ENCODE data around the gene SPIN4.

The SPIN4 gene

DNA sequence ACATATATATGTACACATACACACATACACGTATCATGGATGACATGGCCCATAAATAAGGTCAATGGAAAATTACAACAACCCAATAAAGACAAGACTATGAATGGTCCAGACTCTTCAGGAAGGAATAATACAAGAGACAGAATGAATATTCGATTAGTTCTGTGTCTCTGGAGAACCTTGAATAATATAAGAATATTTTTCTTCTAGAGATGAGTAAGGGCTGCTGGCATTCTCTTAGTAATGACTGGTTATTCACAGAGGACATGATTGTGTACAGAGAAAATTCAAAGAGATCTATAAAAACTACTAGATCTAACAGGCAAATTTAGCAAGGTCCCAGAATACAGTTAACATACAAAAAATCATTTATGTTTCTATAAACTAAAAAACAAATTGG, 23.3 kb downstream of the SPIN4 start:
- Histone ChIP-seq H3K9me3 (no peaks in the 10 kb centered on the region), H3K36me3 (no peaks in the 10 kb centered on the region), H3K4me1 (no peaks in the 10 kb centered on the region), H3K27me3 (no peaks in the 10 kb centered on the region), H3K4me3 (no peak overlapping the region), H3K27ac (no peak overlapping the region)
- intact Hi-C loops (cut with DNase I; ENCODE audit: low total_unique reads) = no loop called here
- no peak for TF ChIP-seq CTCF (IDR thresholded peaks at IDR 0.05)
- no peak for DNase-seq

- no peak for TF ChIP-seq CTCF (IDR thresholded peaks at IDR 0.05)
- Histone ChIP-seq H3K36me3 (no peaks in the 10 kb centered on the region), H3K9me3 (peaks cover 0 to 8% (median 0%) of the 10 kb centered on the region in 3 donors), H3K27me3 (no peaks in the 10 kb centered on the region), H3K4me1 (no peaks in the 10 kb centered on the region), H3K4me3 (no peak overlapping the region), H3K27ac (no peak overlapping the region)
- DNase-seq = no peak
- intact Hi-C loops (cut with DNase I; ENCODE audit: low total_unique reads) = no loop called here
Measured at GRCh38 chrX:63299596-63299995, 51.5 kb downstream of the SPIN4 start.
